ENCODE results near the gene EIF4E2.

- TF ChIP-seq POLR2AphosphoS5 (IDR thresholded peaks at IDR 0.05; ENCODE audit: insufficient read depth in 1 of 2, low read depth in 1 of 2) (no peak), CTCF (IDR thresholded peaks at IDR 0.05) (no peak)
These were observed 10.9 kb upstream of the EIF4E2 start, which contains the start of gene CHRNG for GRCh38 chr2:232539298-232540231.

Measured in vagina (tissue), 2 donors.